Cardiac muscle cell (in vitro differentiated cells and primary cell): ENCODE measurements around the gene MRPL14. TPM values are rescaled to one million over a fixed set of nuclear protein-coding genes. Genes with fewer than 3 reads are reported as not detected.

Experiments used
- DNase-seq, 2 donors: peaks; one replicate each; pipeline versions ENCODE4 v3.0.0 to v3.0.0-alpha.2; 2010 to 2017; ENCODE audit warnings: low read depth in 1 of 2, low spot score in 1 of 2
- H3K27ac ChIP-seq: fragments of 200-600 bp; sonication (generic); 2 replicates; pipeline ENCODE4 v1.5.1; 2016
- H3K27me3 ChIP-seq: fragments of 200-600 bp; sonication (generic); 2 replicates; pipeline ENCODE4 v1.6.0; 2016; ENCODE audit warnings: control low read depth
- H3K36me3 ChIP-seq: fragments of 200-600 bp; sonication (generic); 2 replicates; pipeline ENCODE4 v1.5.1; 2016; ENCODE audit warnings: control low read depth
- H3K4me1 ChIP-seq: fragments of 200-600 bp; sonication (generic); 2 replicates; pipeline ENCODE4 v1.8.1; 2017; ENCODE audit warnings: low read depth, mild to moderate bottlenecking, mixed run types
- H3K4me3 ChIP-seq: fragments of 200-600 bp; sonication (generic); 2 replicates; pipeline ENCODE4 v1.5.1; 2016; ENCODE audit warnings: mild to moderate bottlenecking
- H3K9me3 ChIP-seq: fragments of 200-600 bp; sonication (generic); 2 replicates; pipeline ENCODE4 v1.5.1; 2017; ENCODE audit warnings: low read depth, mild to moderate bottlenecking, control low read depth
- CTCF ChIP-seq: IDR thresholded peaks from 2 replicates; pipeline ENCODE4 v1.5.1; 2012; ENCODE audit warnings: low read depth, mild to moderate bottlenecking, low read length
- polyA plus RNA-seq: library from polyadenylated mRNA; unstranded; fragments of >200 nt; fragmentation: Nextera tagmentation; extraction: Ambion mirVana; gene quantifications from 2 replicates; pipeline ENCODE4 v1.2.1, GENCODE V29; 2016
- total RNA-seq: library from RNA; depleted of rRNA; stranded (reverse); fragments of >200 nt; gene quantifications from 2 replicates; pipeline ENCODE4 v1.2.3, GENCODE V29; 2016

The MRPL14 gene
- total and polyA plus RNA-seq, 2 experiments from 2014 or later = 78.8 to 130 TPM

- Histone ChIP-seq H3K27me3 (no peaks in the 10 kb centered on the region), H3K4me3 (no peak overlapping the region), H3K4me1 (peaks cover 4% of the 10 kb centered on the region), H3K36me3 (no peaks in the 10 kb centered on the region), H3K27ac (no peak overlapping the region), H3K9me3 (no peaks in the 10 kb centered on the region)
- DNase-seq = no peak
- no peak for TF ChIP-seq CTCF
Observed at GRCh38 chr6:44067173-44068139, 59.8 kb downstream of the MRPL14 start.

GRCh38 chr6:44066394-44067172, 60.7 kb downstream of the MRPL14 start:
- peaks cover 9% of the 10 kb centered on the region for H3K4me1 ChIP-seq
- no peaks in the 10 kb centered on the region for H3K27me3 ChIP-seq
- H3K9me3 ChIP-seq = no peaks in the 10 kb centered on the region
- no peak overlapping the region for H3K4me3 ChIP-seq
- TF ChIP-seq CTCF = no peak
- no peak overlapping the region for H3K27ac ChIP-seq
- H3K36me3 ChIP-seq = no peaks in the 10 kb centered on the region
- DNase-seq = no peak

- DNase-seq = no peak
- no peak for TF ChIP-seq CTCF
- no peaks in the 10 kb centered on the region for H3K27me3 ChIP-seq
- H3K27ac ChIP-seq = no peak overlapping the region
- H3K4me3 ChIP-seq = no peak overlapping the region
- H3K9me3 ChIP-seq = no peaks in the 10 kb centered on the region
- H3K4me1 ChIP-seq = peaks cover 9% of the 10 kb centered on the region
- no peaks in the 10 kb centered on the region for H3K36me3 ChIP-seq
Observed at GRCh38 chr6:44065443-44066140, 61.7 kb downstream of the MRPL14 start.

GRCh38 chr6:44064948-44065272, 62.3 kb downstream of the MRPL14 start:
- no peaks in the 10 kb centered on the region for H3K9me3 ChIP-seq
- TF ChIP-seq CTCF = no peak
- H3K27ac ChIP-seq = no peak overlapping the region
- no peaks in the 10 kb centered on the region for H3K36me3 ChIP-seq
- no peak overlapping the region for H3K4me3 ChIP-seq
- peaks cover 9% of the 10 kb centered on the region for H3K4me1 ChIP-seq
- no peaks in the 10 kb centered on the region for H3K27me3 ChIP-seq
- no peak for DNase-seq
